ENCODE results near the gene CSF1. TPM values are rescaled to one million over a fixed set of nuclear protein-coding genes. Genes with fewer than 3 reads are reported as not detected.

CSF1 gene
- total RNA-seq, 4 donors from 2014 or later, result 7.6 to 34.8 (median 15.9) TPM

DNA sequence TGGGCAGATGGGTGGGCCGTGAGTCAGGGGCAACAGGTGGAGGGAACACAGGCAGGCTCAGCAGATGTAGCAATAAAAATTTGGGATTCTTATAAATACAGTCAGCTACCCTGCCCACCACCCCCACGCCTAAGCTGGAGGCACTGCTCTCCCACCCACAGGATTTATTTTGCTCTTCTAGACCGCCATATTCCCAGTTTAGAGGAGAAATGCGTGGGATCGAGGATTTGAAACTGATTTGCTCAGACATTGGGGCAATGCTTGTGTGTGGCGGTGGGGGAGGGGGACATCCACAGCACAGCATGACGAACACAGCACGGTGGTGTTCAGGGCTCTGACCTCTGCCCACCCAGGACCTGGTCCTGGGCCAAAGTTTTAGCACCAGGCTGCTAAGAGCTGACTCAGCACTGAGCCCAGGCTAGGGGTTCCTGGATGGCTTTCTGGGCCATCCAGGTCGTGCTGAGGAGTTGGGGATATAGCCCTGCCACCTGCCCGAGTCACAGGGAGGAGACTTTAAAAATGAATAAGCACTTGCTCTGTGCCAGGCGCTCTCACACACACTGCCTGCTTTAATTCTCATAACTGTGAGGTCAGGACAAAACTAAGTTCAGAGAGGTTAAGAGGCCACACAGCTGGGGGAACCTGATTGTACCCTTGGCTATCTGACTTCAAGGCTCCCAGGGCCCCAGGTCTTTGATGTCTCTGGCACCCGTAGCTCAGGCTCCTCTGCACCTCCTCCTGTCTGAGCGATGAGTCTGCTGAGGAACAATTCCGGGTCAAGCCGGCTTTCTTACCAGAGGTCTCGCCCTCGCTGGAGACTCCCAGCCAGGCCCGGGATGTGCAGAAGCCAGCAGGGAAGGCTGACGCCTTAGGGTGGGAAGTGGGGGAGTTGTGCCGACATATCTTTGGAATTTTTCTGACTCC is 29.4 kb upstream of the CSF1 start:
- Histone ChIP-seq H3K27ac (peak overlapping the region in 1 of 4 donors; percentile 49), H3K36me3 (no peaks in the 10 kb centered on the region), H3K4me3 (no peak overlapping the region), H3K9me3 (no peaks in the 10 kb centered on the region), H3K4me1 (peaks cover 14 to 53% (median 41%) of the 10 kb centered on the region in 3 donors), H3K27me3 (no peaks in the 10 kb centered on the region)
- TF ChIP-seq, protein P1, sequence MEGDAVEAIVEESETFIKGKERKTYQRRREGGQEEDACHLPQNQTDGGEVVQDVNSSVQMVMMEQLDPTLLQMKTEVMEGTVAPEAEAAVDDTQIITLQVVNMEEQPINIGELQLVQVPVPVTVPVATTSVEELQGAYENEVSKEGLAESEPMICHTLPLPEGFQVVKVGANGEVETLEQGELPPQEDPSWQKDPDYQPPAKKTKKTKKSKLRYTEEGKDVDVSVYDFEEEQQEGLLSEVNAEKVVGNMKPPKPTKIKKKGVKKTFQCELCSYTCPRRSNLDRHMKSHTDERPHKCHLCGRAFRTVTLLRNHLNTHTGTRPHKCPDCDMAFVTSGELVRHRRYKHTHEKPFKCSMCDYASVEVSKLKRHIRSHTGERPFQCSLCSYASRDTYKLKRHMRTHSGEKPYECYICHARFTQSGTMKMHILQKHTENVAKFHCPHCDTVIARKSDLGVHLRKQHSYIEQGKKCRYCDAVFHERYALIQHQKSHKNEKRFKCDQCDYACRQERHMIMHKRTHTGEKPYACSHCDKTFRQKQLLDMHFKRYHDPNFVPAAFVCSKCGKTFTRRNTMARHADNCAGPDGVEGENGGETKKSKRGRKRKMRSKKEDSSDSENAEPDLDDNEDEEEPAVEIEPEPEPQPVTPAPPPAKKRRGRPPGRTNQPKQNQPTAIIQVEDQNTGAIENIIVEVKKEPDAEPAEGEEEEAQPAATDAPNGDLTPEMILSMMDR (IDR thresholded peaks at IDR 0.05), result no peak
- no peak for TF ChIP-seq POLR2A (IDR thresholded peaks at IDR 0.05)
- DNase-seq, result no peak
- 79 to 88% methylated on average over 10 to 15 of the region's 20 CpGs for WGBS, 2 donors
- intact Hi-C loops (cut with DNase I), result no loop called here

DNA sequence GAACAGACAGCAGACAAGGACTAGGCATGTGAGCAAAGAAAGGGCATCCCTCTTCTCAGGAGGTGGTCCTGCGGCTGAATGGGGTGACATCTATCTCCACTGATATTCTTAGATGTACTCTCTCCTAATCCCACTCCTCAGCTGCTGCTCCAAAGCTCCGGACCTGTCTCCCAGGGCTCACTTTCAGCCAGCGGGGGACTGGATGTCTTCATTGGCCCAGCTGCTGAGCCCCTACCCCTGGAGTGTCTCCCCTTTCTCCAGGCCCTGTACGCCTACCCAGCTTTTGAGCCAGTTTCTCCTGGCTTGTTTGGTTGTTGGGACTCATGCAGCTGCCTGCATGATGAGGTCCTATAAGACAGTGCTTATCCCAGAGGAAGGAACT is 28.8 kb upstream of the CSF1 start:
- no peaks in the 10 kb centered on the region for H3K27me3 ChIP-seq
- H3K4me3 ChIP-seq, result no peak overlapping the region
- TF ChIP-seq, protein P1 (IDR thresholded peaks at IDR 0.05), result no peak
- no peak for TF ChIP-seq POLR2A (IDR thresholded peaks at IDR 0.05)
- intact Hi-C loops (cut with DNase I), result no loop called here
- H3K4me1 ChIP-seq, result peaks cover 12 to 47% (median 37%) of the 10 kb centered on the region in 3 donors
- no peaks in the 10 kb centered on the region for H3K9me3 ChIP-seq
- no peaks in the 10 kb centered on the region for H3K36me3 ChIP-seq
- DNase-seq, result no peak
- H3K27ac ChIP-seq, result peak overlapping the region in 1 of 4 donors; percentile 49
- WGBS, 2 donors, result 91 to 94% methylated on average over 3 of the region's 4 CpGs

DNA sequence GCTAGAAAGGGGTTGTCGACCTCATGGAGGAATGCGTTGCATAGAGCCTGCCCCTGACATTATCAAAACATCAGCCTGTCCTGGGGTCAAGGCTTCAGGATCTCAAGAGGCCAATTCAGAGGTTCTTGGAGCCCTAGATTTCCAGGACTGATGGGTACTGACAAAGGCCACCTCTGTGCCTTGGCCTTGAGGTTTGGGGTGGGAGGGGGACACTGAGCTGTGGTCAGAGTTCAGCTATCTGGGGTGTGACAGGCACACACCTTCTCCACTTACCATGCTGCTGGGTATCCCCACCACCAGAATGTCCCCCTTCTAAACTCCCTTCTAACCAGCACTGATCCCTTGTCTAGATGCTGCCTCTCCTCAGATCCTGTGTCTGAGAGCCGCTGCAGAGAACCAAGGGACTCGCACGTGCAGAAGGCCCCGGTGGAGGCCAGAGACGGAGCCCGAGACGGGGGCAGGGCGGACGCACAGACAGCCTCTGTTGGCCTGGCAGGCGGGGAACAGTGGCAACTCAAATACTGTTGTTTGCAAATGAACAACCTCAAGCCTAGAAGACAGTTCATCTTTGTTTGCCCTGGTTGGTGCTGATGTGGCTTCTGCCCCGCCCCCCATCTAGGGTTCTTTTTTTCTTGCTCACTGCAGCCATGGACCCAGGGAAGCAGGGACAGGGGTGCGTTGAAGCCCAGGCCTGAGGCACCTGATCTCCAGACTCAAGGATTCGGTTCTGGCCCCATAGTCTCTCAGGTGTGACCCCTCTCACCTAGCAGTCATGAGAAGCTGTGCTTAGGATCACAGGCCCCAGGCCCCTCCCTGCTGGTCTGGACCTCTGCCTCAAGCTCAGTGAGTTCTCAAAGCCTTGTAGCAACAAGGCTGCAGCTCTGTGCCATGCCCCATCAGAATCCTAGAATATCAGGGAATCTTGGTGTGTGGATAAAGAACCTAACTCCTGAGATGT is 28.1 kb upstream of the CSF1 start:
- Histone ChIP-seq H3K27ac (peak overlapping the region in 3 of 4 donors; percentile 4 to 61 (median 39)), H3K4me1 (peaks cover 6 to 40% (median 31%) of the 10 kb centered on the region in 3 donors), H3K9me3 (no peaks in the 10 kb centered on the region), H3K4me3 (no peak overlapping the region), H3K27me3 (no peaks in the 10 kb centered on the region), H3K36me3 (no peaks in the 10 kb centered on the region)
- WGBS, 2 donors, result 90% methylated on average over 10 of the region's 15 CpGs; no CpG with 5 or more reads in 1 of the 2 donors
- DNase-seq, result no peak
- intact Hi-C loops (cut with DNase I), result no loop called here
- TF ChIP-seq, protein P1 (IDR thresholded peaks at IDR 0.05), result no peak
- no peak for TF ChIP-seq POLR2A (IDR thresholded peaks at IDR 0.05)

DNA sequence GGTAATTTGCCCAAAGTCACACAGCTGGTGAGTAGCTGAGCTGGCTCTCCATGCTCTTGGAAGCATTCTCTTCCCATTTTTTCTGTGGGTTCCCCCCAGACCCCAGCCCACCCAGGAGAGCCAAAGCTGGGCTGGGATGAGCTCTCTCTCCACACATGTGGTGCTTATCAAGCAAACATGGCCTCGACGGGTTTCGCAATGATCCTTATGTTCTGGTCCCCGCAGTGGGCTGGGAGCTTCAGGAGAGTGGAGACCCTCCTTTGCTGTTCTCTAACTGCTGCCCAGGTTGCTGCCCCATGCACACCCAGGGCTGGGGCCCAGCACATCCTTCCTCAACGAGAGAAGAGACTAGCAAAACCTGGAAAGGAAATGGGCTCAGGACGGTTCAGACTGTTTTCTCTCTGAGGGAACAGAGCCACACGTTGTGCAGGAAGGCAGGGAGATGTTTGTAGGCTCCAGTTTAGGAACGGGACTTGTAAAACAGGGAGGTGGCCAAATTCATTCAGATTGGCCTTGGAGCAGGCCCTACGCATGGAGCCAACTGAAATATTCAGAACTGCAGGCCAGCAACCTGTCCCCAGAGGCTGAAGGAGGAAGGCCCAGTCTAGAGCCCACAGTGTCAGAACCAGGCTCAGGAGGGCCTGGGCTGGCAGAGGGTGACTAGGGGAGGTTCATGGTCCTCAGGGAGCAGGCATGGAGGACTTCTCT is 27.2 kb upstream of the CSF1 start:
- Histone ChIP-seq H3K27ac (peak overlapping the region in 3 of 4 donors; percentile 4 to 61 (median 39)), H3K4me1 (peaks cover 4 to 33% (median 22%) of the 10 kb centered on the region in 3 donors), H3K4me3 (no peak overlapping the region), H3K27me3 (no peaks in the 10 kb centered on the region), H3K36me3 (no peaks in the 10 kb centered on the region), H3K9me3 (no peaks in the 10 kb centered on the region)
- 48 to 72% methylated on average over 7 to 8 of the region's 9 CpGs for WGBS, 2 donors
- TF ChIP-seq, protein P1 (IDR thresholded peaks at IDR 0.05), result no peak
- no peak for TF ChIP-seq POLR2A (IDR thresholded peaks at IDR 0.05)
- intact Hi-C loops (cut with DNase I), result no loop called here
- no peak for DNase-seq
